OCI-LY1 (cell line): Measurements from ENCODE around the gene CLEC19A.
"Not testable (repeated sequence)": the region's sequence is repeated elsewhere in the genome, so short reads cannot be mapped to it uniquely, and the experiment has no call there.

ENCODE experiments used
- CTCF ChIP-seq: fragments of 200-600 bp; sonication (generic), shearing (Covaris generic); IDR thresholded peaks from 2 replicates; pipeline ENCODE4 v1.5.1; 2017; ENCODE audit warnings: mild to moderate bottlenecking, antibody characterized with exemption, low read length, moderate library complexity, mixed read lengths
- EZH2 ChIP-seq: fragments of 200-600 bp; sonication (generic), shearing (Covaris generic); IDR thresholded peaks from 2 replicates; pipeline ENCODE4 v1.8.0; 2017; ENCODE audit warnings: borderline replicate concordance, mixed run types, mild to moderate bottlenecking, antibody characterized with exemption, low read length, moderate library complexity, mixed read lengths

- not testable (repeated sequence) for TF ChIP-seq CTCF, EZH2
Observed at GRCh38 chr16:19321186-19321585, 35.7 kb downstream of the CLEC19A start.
